ENCODE measurements around the gene AVEN.

DNA sequence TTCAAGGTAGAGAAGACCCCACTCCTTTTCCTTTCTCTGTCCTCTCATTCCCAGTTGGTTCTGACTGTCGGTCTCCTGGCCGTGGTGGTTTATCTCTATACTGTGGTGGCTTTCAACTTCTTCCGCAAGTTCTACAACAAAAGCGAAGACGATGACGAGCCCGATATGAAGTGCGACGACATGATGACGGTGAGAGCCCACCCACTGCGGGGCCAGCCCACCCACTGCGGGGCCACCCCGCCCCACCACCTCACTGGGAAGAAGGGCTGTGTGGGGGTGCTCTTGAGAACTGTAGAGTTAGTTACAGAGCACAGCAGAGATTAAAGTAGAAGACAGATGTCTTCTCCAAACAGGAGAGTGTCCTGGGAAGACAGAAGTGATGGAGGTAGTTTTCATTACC lies 181.3 kb downstream of the AVEN start:
- TF ChIP-seq, protein P1, sequence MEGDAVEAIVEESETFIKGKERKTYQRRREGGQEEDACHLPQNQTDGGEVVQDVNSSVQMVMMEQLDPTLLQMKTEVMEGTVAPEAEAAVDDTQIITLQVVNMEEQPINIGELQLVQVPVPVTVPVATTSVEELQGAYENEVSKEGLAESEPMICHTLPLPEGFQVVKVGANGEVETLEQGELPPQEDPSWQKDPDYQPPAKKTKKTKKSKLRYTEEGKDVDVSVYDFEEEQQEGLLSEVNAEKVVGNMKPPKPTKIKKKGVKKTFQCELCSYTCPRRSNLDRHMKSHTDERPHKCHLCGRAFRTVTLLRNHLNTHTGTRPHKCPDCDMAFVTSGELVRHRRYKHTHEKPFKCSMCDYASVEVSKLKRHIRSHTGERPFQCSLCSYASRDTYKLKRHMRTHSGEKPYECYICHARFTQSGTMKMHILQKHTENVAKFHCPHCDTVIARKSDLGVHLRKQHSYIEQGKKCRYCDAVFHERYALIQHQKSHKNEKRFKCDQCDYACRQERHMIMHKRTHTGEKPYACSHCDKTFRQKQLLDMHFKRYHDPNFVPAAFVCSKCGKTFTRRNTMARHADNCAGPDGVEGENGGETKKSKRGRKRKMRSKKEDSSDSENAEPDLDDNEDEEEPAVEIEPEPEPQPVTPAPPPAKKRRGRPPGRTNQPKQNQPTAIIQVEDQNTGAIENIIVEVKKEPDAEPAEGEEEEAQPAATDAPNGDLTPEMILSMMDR (IDR thresholded peaks at IDR 0.05; ENCODE audit: low read length): no peak
- no peak for TF ChIP-seq EZH2 (IDR thresholded peaks at IDR 0.05; ENCODE audit: borderline replicate concordance, low read length)

Measured in OCI-LY1 (cell line).